GM21360 (cell line): Measurements from ENCODE around the gene COL21A1.

Experiments
- ATAC-seq: cut with Tn5 transposase; IDR thresholded peaks from one replicate; pipeline ENCODE4 v1.9.1; 2021; ENCODE audit warnings: mild to moderate bottlenecking, moderate library complexity; ENCODE audit not compliant: unreplicated experiment

Gene COL21A1

GRCh38 chr6:56193846-56194245 is 53.5 kb downstream of the COL21A1 start:
- ATAC-seq = no peak

DNA sequence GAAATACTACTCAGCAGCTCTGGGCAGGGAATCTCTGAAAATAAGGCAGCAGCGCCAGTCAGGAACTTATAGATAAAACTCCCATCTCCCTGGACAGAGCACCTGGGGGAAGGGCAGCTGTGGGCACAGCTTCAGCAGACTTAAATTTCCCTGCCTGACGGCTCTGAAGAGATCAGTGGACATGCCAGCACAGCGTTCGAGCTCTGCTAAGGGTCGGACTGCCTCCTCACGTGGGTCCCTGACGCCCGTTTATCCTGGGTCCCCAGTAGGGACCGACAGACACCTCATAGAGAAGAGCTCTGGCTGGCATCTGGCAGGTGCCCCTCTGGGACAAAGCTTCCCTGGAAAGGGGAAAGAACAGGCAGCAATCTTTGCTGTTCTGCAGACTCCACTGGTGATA is 59.0 kb downstream of the COL21A1 start:
- ATAC-seq = no peak

DNA sequence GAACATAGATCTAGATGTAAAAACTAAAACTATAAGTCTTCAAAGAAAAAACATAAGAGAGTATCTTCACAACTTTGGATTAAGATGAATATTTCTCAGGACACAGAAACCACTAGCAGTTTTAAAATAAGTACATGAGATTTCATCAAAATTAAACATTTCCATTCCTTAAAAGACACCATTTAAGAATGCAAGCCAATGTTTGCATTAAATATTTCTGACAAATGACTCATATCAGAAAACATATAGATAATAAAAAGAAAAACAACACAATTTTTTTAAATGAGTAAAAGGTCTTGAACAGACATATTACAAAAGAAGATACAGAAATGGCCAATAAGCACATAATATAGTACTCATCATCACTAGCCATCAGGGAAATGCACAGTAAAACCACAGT is 59.7 kb downstream of the COL21A1 start:
- no peak for ATAC-seq

- no peak for ATAC-seq
Observed at GRCh38 chr6:56176741-56177140, 70.6 kb downstream of the COL21A1 start.

DNA sequence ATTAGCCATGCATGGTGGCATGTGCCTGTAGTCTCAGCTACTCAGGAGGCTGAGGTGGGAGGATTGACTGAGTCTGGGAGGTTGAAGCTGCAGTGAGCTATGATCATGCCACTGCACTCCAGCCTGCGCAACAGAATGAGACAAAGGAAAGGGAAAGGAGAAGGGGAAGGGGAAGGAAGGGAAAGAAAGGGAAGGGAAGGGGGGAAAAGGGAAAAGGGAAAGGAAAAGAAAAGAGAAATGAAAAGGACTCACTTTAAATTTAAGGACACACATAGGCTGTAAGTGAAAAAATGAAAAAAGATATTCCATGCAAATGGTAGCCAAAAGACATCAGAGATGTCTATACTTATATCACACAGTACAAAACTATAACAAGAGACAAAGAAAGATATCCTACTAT is 74.2 kb downstream of the COL21A1 start:
- no peak for ATAC-seq

DNA sequence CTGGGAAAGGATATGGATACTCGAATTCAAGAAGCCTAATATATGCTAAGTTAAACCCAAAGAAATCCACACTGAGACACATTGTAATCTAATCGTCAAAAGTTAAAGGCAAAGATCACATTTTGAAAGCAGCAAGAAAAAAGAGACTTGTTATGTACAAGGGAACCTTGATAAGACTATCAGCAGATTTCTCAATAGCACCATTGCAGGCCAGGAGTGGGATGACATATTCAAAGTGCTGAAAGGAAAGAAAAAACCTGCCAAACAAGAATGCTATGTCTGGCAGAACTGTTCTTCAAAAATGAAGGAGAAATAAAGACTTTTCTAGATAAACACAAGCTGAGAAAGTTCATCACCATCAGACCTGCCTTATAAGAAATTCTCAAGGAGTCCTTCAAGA is 75.2 kb downstream of the COL21A1 start:
- no peak for ATAC-seq

DNA sequence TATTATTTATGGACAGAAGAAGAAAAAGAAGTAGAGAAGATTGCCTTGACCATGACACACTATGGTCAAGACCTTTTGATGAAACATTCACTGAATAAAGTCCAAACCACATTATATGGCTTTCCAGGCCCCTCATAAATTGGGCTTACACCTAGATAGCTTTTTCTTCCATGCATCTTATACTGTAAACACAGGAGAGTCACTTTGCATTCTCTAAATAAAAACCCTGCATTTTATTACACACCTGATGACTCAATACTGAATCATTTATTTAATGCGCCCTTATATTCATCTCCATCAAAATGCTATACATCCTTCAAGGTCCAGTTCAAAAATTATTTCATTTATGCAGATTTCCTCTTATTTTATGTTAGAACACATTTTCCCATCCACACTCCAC is 78.0 kb downstream of the COL21A1 start:
- ATAC-seq = no peak

DNA sequence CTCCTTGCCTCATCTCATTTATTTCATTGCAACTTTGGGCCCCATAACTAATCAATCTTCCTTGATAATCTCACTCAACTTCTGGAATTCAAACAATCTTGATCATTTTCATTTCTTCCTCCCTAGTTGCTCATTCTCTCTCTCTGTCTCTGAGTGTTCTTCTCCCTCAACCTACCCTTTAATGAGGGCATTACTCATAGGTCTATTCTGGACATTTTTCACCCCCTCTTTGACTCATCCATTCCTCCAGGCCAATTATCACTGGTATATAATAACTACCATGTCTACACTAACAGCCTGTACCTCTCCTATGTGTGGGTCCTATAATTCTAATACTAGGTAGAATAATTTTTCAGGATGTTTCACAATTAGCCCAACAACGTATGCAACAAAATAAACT is 78.8 kb downstream of the COL21A1 start:
- ATAC-seq = no peak

DNA sequence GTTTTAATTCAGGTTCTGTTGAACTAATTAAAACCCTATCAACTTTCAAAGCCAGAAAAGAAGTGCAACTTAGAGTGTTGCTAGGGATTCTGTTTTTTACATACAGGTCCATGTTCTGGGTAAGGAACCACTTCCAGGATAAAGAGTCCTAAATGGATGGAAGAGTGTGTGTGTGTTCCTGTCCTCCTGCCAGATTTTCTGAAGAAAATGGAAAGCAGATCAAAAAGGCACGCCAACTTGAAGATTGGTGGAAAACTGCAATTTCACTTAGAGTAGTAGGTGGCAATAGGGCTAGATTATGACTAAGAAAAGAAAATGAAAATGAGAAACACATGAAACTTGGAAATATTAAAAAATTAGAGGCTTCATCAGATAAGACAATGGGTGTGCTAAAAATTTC is 85.3 kb downstream of the COL21A1 start:
- no peak for ATAC-seq

DNA sequence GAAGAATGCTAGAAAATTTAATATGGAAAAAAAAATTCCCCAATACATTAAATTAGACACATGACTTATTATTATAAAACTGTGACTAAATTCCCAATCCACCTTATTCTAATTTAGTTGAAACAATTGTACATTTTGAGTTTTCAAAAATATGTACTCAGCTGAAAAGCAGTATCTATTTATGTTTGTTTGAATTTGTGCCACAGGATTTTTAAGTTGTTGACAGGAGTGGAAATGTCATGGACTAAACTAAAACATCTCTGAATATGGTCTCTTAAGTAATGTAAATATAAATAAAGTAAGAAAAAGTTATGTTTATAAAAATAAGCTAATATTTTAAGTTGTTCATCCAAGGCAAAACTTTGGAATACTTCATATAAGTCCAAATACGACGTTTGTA is 86.9 kb downstream of the COL21A1 start:
- ATAC-seq = no peak

DNA sequence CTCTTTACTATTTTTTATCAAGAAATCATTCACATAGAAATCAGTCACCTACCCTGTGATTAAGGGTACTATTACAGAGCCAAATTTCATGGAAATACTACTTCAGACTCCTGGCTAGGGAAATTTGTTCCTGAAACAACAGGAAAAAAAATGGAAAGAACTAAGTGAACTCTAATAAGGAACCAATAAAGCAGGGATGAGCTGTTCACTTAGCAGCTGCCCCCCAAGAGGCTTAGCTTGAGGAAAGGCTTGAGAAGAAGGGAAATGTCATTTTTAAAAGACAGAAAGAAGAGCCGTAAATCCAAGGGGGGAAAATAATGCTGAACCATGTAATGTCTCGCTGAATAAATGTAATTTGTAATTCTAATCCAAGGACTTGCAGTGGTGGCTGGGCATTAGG is 88.8 kb downstream of the COL21A1 start:
- ATAC-seq = no peak

GRCh38 chr6:56156643-56157042 is 90.7 kb downstream of the COL21A1 start:
- no peak for ATAC-seq

DNA sequence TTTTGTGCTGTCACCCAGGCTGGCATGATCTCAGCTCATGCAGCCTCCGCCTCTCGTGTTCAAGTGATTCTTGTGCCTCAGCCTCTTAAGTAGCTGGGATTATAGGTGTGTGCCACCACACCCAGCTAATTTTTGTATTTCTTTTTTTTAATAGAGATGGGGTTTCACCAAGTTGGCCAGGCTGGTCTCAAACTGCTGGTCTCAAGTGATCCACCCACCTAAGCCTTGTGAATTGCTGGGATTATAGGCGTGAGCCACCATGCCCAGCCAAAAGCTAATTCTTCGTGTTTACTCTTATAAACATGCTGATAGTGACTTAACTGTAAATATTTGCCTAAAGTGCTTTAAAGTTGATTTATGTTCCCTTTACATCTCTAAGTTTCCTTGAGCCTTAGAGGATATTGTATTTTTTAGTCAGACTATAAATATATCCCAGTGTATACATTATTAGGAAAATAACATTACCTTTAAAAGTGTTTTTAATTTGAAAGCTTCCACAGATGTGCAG is 91.7 kb downstream of the COL21A1 start:
- no peak for ATAC-seq

DNA sequence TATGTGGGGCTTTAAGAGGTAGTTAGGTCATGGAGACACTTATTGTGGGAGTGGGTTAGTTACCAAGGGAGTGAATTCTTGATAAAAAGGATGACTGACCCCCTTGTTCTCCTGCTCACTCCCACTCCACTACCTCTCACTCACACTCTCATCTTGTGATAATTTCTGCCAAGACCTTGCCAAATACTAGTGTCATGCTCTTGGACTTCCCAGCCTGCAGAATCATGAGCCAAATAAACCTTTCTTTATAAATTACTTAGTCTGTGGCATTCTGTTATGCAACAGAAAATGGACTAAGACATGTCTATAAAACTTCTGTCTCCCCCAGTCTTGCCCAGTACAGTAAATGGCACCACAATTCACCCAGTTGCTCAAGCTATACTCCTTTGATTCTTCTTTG is 93.3 kb downstream of the COL21A1 start:
- no peak for ATAC-seq

GRCh38 chr6:56152611-56153010 is 94.8 kb downstream of the COL21A1 start:
- no peak for ATAC-seq

DNA sequence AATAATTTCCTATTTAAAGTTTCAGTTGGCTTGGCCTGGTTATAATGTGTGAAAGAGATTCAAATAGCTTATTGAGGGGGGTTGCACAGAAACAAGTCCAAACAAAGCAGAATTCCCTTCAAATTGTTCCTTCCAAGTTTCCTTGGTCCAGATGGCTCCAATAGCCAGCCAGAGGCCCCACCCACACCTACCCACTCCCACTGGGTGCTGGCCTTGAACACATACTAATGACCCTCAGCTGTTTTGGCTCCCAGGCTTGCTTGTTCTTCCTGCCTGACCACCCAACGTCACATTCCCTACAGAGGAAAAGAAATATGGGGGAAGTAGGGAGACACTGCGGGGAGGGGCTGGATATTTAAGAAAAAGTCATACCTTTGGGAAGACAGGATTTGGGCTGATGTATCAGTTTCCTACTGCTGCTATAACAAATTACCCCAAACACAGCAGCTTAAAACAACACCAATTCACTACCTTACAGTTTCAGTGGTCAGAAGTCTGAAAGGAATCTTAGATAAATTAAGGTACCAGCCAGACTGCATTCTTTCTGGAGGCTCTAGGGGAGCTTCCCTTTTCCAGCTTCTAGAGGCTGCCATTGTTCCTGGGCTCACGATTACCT is 95.7 kb downstream of the COL21A1 start:
- no peak for ATAC-seq

DNA sequence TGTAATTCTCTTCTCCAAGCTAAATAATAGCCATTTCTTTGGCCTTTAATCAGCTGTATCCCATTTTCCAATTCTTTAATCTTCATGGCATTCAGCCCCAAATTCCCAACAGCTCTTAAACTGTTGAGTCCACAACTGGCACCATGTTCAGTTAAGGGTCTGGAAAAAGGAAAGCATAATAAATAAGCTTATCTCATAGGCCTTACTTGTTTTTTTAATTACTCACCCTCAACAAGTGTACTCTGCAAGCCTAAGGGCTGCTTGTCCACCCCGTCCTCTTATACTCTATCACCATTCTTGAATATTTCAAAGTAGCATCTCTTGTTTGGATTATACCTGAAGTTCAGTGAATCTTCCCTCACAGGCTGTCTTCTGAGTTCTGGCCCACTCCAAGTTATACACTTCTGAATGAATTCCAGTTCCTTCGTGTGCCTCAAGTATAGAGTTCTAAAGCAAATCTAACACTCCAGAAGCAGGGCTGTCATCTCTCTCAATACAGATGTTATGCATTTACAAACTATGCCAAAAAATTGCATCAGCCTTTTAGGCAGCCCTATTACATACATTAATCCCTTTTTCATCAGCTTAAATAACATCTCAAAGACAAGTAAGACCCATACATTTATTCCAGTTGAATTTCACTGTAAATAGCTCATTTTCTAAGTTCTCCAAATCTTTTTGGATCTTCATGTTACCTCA is 98.7 kb downstream of the COL21A1 start:
- no peak for ATAC-seq

- no peak for ATAC-seq
Observed at GRCh38 chr6:56147766-56148165, 99.6 kb downstream of the COL21A1 start.

DNA sequence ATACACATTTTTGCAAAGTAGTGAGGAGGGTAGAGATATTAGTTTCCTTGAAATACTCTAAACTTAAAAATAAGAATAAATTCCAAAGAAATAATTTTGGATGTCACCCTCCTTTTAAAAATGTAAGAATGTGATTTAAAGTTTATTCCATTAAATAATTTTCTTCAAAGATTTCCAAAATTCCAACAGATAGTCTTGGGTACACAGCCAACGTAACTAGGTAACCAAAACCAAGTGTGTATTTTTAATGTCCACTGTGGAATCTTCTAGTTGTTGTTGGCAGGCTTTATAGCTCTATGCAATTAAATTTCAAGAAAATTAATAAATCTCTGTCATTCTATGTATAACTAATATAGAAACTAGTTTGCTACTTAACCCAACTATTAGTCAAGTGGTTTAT is 101.3 kb downstream of the COL21A1 start:
- ATAC-seq = no peak

- no peak for ATAC-seq
Observed at GRCh38 chr6:56145616-56146015, 101.8 kb downstream of the COL21A1 start.

GRCh38 chr6:56144538-56145324 is 102.6 kb downstream of the COL21A1 start:
- ATAC-seq = no peak

DNA sequence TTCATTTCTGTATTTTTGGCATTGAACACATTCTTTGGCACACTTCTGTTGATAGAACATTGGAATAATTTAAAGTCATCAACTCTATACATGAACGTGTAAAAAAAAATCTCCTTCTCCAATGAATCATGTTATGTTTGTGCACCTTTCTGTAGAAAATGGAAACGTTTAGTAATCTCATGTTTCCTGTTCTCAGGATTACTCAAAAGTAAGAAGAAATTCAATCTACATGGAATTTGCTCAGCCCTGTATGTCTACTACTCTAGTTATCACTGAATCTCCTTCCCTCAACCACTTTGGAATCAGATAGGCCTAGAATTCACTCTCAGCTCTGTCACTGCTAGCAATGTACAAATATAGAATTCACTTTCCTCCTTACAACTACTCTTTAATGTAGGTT is 103.6 kb downstream of the COL21A1 start:
- no peak for ATAC-seq
